ENCODE measurements around the gene PPP1CC.
"Not testable (repeated sequence)": the region's sequence is repeated elsewhere in the genome, so short reads cannot be mapped to it uniquely, and the experiment has no call there.

Gene PPP1CC

DNA sequence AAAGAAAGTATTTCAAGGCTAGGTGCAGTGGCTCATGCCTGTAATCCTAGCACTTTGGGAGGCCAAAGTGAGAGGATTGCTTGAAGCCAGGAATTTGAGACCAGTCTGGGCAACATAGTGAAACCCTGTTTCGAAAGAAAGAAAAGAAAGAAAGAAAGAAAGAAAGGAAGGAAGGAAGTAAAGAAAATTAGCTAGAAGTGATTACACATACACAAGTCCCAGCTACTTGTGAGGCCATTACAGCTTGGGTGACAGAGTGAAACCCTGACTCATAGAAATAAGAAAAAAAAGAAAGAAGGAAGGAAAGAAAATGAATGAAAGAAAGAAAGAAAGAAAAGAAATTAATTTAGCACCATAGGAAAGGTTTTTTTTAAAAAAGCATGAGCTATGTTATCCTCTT is 33.3 kb upstream of the PPP1CC start:
- Histone ChIP-seq H3K27ac (ENCODE audit: insufficient read depth, low read length, poor library complexity, severe bottlenecking) (no peak overlapping the region), H3K4me3 (ENCODE audit: insufficient read depth, low read depth, low read length, poor library complexity, severe bottlenecking) (no peak overlapping the region), H3K4me1 (ENCODE audit: control insufficient read depth, insufficient read depth, low read length, poor library complexity, severe bottlenecking) (peaks cover 25% of the 10 kb centered on the region), H3K36me3 (ENCODE audit: control insufficient read depth, insufficient read depth, low read length) (no peaks in the 10 kb centered on the region), H3K27me3 (replicated peaks; ENCODE audit: control insufficient read depth, insufficient read depth, low read length, poor library complexity, severe bottlenecking) (no peaks in the 10 kb centered on the region), H3K9me3 (ENCODE audit: control insufficient read depth, low read length) (no peaks in the 10 kb centered on the region)
- no peak for DNase-seq

DNA sequence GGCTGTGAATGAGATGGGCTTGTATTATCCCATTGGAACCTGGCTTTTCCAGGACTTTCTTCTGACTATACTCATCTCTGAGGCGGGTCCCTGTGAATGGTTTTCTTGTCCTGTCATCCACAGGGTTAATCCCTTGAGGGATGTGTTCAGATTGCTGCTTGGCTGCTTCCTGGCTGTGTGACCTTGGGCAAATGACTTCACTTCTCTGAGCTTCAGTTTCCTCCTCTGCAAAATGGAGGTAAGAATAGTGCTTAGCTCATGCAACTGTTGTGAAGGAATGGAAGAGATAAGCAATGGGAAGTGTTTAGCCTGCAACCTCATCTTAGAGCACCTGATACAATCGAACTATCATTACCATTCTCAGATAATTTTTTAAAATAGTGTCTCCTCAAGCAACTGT is 32.1 kb upstream of the PPP1CC start:
- Histone ChIP-seq H3K4me3 (ENCODE audit: insufficient read depth, low read depth, low read length, poor library complexity, severe bottlenecking) (no peak overlapping the region), H3K36me3 (ENCODE audit: control insufficient read depth, insufficient read depth, low read length) (no peaks in the 10 kb centered on the region), H3K4me1 (ENCODE audit: control insufficient read depth, insufficient read depth, low read length, poor library complexity, severe bottlenecking) (peaks cover 20% of the 10 kb centered on the region), H3K9me3 (ENCODE audit: control insufficient read depth, low read length) (no peaks in the 10 kb centered on the region), H3K27ac (ENCODE audit: insufficient read depth, low read length, poor library complexity, severe bottlenecking) (no peak overlapping the region), H3K27me3 (replicated peaks; ENCODE audit: control insufficient read depth, insufficient read depth, low read length, poor library complexity, severe bottlenecking) (no peaks in the 10 kb centered on the region)
- no peak for DNase-seq

DNA sequence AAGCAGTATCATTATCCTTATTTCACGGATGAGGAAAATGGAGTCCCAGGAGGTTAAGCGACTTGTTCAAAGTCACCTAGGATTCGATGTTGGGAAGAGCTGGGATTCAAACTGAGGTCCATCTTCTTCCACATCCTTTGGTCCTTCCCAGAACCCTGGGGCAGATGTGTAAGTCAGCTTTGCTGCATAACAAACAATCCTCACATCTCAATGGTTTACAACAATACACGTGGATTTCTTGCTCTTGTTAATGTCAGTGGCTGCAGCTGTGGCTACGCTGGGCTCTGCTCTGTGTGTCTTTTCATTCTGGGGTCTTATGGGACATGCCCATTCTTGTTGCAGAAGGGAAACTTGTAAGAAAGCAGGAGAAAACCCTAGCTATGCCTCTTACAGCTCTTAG is 26.3 kb upstream of the PPP1CC start:
- Histone ChIP-seq H3K4me3 (ENCODE audit: insufficient read depth, low read depth, low read length, poor library complexity, severe bottlenecking) (no peak overlapping the region), H3K9me3 (ENCODE audit: control insufficient read depth, low read length) (no peaks in the 10 kb centered on the region), H3K27me3 (replicated peaks; ENCODE audit: control insufficient read depth, insufficient read depth, low read length, poor library complexity, severe bottlenecking) (no peaks in the 10 kb centered on the region), H3K4me1 (ENCODE audit: control insufficient read depth, insufficient read depth, low read length, poor library complexity, severe bottlenecking) (peaks cover 6% of the 10 kb centered on the region), H3K36me3 (ENCODE audit: control insufficient read depth, insufficient read depth, low read length) (no peaks in the 10 kb centered on the region), H3K27ac (ENCODE audit: insufficient read depth, low read length, poor library complexity, severe bottlenecking) (no peak overlapping the region)
- no peak for DNase-seq

DNA sequence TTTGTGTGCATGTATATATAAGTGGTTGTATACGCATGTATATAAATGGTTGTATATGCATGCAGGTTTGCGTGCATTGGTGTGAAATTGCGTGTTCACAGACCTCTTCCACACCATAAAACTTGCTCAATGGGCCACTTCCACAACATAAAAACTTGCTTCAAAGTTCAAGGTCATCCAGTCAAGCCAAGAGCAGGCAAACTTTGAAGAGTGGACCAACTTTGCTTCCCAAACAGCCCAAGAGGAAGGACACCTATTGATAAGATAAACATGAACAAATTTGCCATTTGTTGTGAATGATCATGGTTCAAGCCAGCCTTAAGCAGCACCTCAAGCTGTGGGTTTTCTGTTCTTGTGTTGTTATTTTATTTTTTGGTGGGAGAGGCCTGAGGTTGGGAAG is 25.2 kb upstream of the PPP1CC start:
- Histone ChIP-seq H3K4me3 (ENCODE audit: insufficient read depth, low read depth, low read length, poor library complexity, severe bottlenecking) (no peak overlapping the region), H3K9me3 (ENCODE audit: control insufficient read depth, low read length) (no peaks in the 10 kb centered on the region), H3K27ac (ENCODE audit: insufficient read depth, low read length, poor library complexity, severe bottlenecking) (no peak overlapping the region), H3K36me3 (ENCODE audit: control insufficient read depth, insufficient read depth, low read length) (no peaks in the 10 kb centered on the region), H3K27me3 (replicated peaks; ENCODE audit: control insufficient read depth, insufficient read depth, low read length, poor library complexity, severe bottlenecking) (no peaks in the 10 kb centered on the region), H3K4me1 (ENCODE audit: control insufficient read depth, insufficient read depth, low read length, poor library complexity, severe bottlenecking) (peaks cover 4% of the 10 kb centered on the region)
- DNase-seq: no peak

DNA sequence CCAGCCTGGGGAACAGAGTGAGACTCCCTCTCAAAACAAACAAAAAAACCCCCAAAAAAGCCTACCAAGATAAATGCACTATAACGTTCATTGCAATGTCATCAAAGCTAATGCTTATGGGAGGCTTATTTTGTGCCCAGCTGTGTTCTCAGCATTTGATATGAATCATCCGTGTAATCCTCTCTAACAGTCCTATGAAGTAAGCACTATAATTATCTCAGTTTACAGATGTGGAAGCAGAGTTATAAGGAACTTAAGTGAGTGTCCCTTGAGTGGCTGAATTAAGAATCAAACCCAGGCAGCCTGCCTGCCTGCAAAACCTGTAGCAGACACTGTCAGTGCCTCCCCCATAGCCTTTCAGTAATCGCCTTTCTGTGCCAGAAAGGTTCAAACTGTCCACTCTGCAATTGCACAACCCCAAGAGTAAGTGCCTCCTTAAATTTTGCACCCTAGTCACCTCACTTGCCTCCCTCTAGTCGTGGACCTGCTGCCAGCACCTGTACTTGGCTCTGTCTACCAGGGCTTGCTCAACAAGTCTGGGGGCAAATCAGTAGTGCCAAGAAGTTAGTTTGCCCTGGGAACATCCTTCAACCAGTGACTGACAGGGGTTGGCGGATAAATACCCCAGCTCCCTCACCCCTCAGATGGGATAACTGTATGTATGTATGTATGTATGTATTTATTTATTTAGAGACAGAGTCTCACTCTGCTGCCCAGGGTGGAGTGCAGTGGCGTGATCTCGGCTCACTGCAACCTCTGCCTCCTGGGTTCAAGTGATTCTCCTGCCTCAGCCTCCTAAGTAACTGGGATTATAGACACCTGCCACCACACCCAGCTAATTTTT is 23.8 kb upstream of the PPP1CC start:
- Histone ChIP-seq H3K4me1 (ENCODE audit: control insufficient read depth, insufficient read depth, low read length, poor library complexity, severe bottlenecking) (no peaks in the 10 kb centered on the region), H3K4me3 (ENCODE audit: insufficient read depth, low read depth, low read length, poor library complexity, severe bottlenecking) (no peak overlapping the region), H3K9me3 (ENCODE audit: control insufficient read depth, low read length) (no peaks in the 10 kb centered on the region), H3K36me3 (ENCODE audit: control insufficient read depth, insufficient read depth, low read length) (no peaks in the 10 kb centered on the region), H3K27me3 (replicated peaks; ENCODE audit: control insufficient read depth, insufficient read depth, low read length, poor library complexity, severe bottlenecking) (no peaks in the 10 kb centered on the region), H3K27ac (ENCODE audit: insufficient read depth, low read length, poor library complexity, severe bottlenecking) (no peak overlapping the region)
- no peak for DNase-seq

DNA sequence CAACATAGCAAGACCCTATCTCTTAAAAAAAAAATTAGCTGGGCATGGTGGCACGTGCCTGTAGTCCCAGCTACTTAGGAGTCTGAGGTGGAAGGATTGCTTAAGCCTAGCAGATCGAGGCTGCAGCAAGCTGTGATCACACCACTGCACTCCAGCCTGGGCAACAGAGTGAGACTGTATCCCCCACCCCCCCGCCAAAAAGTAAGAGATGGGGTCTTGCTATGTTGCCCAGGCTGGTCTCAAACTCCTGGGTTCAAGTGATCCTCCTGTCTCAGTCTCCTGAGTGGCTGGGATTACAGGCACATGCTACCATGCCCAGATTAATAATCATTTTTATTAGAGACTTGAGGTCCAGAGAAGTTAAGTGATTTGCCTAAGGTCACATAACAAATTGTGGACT is 22.9 kb upstream of the PPP1CC start:
- DNase-seq: not testable (repeated sequence)

DNA sequence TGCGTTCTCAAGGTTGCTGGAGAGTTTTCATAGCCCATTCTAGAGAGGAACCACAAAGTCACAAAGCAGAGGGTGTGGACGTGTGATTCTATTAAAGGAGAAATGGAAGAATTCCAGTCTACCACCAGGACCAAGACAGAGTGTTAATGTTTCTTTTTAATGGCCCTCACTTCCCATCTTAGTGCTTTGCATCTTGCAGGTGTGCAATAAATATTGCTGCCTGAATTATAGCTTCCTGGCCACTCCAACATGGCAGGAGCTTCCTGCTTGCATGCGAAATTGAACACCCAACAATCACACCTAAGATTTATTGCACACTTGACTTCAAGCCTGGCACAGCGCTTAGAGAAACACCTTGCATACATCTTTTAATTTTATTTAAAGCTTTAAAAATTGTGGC is 22.4 kb upstream of the PPP1CC start:
- Histone ChIP-seq H3K9me3 (ENCODE audit: control insufficient read depth, low read length) (no peaks in the 10 kb centered on the region), H3K27ac (ENCODE audit: insufficient read depth, low read length, poor library complexity, severe bottlenecking) (no peak overlapping the region), H3K4me3 (ENCODE audit: insufficient read depth, low read depth, low read length, poor library complexity, severe bottlenecking) (no peak overlapping the region), H3K36me3 (ENCODE audit: control insufficient read depth, insufficient read depth, low read length) (no peaks in the 10 kb centered on the region), H3K27me3 (replicated peaks; ENCODE audit: control insufficient read depth, insufficient read depth, low read length, poor library complexity, severe bottlenecking) (no peaks in the 10 kb centered on the region), H3K4me1 (ENCODE audit: control insufficient read depth, insufficient read depth, low read length, poor library complexity, severe bottlenecking) (no peaks in the 10 kb centered on the region)
- no peak for DNase-seq

More for the DNA sequence above, 22.9 kb upstream of the PPP1CC start:
- not testable (repeated sequence) for H3K27ac ChIP-seq (ENCODE audit: insufficient read depth, low read length, poor library complexity, severe bottlenecking); H3K36me3 ChIP-seq (ENCODE audit: control insufficient read depth, insufficient read depth, low read length); H3K4me3 ChIP-seq (ENCODE audit: insufficient read depth, low read depth, low read length, poor library complexity, severe bottlenecking); H3K9me3 ChIP-seq (ENCODE audit: control insufficient read depth, low read length); H3K27me3 ChIP-seq (replicated peaks; ENCODE audit: control insufficient read depth, insufficient read depth, low read length, poor library complexity, severe bottlenecking); H3K4me1 ChIP-seq (ENCODE audit: control insufficient read depth, insufficient read depth, low read length, poor library complexity, severe bottlenecking)

DNA sequence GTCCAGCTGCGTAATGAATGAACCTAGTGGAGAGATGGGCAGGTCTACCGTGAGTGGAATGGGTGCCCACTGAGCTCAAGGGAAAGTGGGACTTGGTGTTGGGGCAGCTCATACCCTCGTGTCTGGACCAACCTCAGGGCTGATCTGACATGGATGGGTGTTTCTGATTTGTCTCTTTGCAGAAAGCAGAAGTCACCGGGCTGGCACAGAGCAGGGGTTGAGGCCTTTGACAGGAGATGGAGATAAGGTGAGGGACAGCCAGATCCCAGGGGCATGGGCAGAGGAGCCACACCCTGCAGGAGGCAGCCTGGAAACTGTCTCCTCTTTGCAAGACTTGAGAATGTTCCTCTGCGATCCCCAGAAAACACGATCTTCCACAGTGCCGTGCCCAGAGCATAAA is 20.9 kb upstream of the PPP1CC start:
- Histone ChIP-seq H3K4me1 (ENCODE audit: control insufficient read depth, insufficient read depth, low read length, poor library complexity, severe bottlenecking) (no peaks in the 10 kb centered on the region), H3K36me3 (ENCODE audit: control insufficient read depth, insufficient read depth, low read length) (no peaks in the 10 kb centered on the region), H3K27me3 (replicated peaks; ENCODE audit: control insufficient read depth, insufficient read depth, low read length, poor library complexity, severe bottlenecking) (no peaks in the 10 kb centered on the region), H3K27ac (ENCODE audit: insufficient read depth, low read length, poor library complexity, severe bottlenecking) (no peak overlapping the region), H3K4me3 (ENCODE audit: insufficient read depth, low read depth, low read length, poor library complexity, severe bottlenecking) (no peak overlapping the region), H3K9me3 (ENCODE audit: control insufficient read depth, low read length) (no peaks in the 10 kb centered on the region)
- DNase-seq: no peak

DNA sequence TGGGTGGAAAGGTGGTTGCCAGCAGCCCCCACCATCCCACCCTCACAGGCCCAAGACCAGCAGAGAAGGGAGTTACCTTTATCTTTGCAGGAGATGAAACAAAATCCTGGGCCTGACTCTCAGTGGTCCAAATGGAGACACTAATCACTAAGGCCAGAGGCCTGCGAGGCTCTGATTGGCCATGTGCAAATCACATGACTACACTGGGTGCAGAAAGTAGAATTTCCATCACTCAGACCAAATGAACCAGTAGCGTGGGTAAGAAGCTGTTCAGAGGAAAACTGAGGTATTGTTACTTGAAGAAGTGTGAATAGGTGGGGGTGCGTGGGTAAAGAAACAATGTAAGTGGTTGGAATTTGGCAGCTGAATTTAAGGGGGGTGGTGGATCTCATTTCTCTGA is 20.2 kb upstream of the PPP1CC start:
- H3K27ac ChIP-seq (ENCODE audit: insufficient read depth, low read length, poor library complexity, severe bottlenecking): no peak overlapping the region
- H3K4me3 ChIP-seq (ENCODE audit: insufficient read depth, low read depth, low read length, poor library complexity, severe bottlenecking): no peak overlapping the region
- no peaks in the 10 kb centered on the region for H3K36me3 ChIP-seq (ENCODE audit: control insufficient read depth, insufficient read depth, low read length)
- H3K9me3 ChIP-seq (ENCODE audit: control insufficient read depth, low read length): no peaks in the 10 kb centered on the region
- no peak for DNase-seq
- H3K4me1 ChIP-seq (ENCODE audit: control insufficient read depth, insufficient read depth, low read length, poor library complexity, severe bottlenecking): no peaks in the 10 kb centered on the region
- H3K27me3 ChIP-seq (replicated peaks; ENCODE audit: control insufficient read depth, insufficient read depth, low read length, poor library complexity, severe bottlenecking): no peaks in the 10 kb centered on the region

DNA sequence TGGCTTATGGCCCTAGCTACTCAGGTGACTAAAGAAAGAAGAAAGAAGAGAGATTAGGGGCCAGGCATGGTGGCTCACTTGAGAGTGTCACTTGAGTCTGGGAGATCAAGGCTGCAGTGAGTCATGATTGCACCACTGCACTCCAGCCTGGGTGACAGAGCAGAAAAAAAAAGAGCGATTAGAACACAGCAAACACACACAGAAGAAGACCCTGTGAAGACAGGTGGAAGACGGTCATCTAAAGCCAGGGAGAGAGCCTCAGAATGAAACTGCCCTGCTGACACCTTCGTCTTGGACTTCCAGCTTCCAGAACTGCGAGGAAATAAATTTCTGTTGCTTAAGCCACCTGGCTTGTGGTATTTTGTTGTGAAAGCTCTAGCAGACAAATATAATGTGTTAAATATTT is 17.5 kb upstream of the PPP1CC start:
- Histone ChIP-seq H3K4me3 (ENCODE audit: insufficient read depth, low read depth, low read length, poor library complexity, severe bottlenecking) (no peak overlapping the region), H3K4me1 (ENCODE audit: control insufficient read depth, insufficient read depth, low read length, poor library complexity, severe bottlenecking) (no peaks in the 10 kb centered on the region), H3K27me3 (replicated peaks; ENCODE audit: control insufficient read depth, insufficient read depth, low read length, poor library complexity, severe bottlenecking) (no peaks in the 10 kb centered on the region), H3K27ac (ENCODE audit: insufficient read depth, low read length, poor library complexity, severe bottlenecking) (no peak overlapping the region), H3K36me3 (ENCODE audit: control insufficient read depth, insufficient read depth, low read length) (no peaks in the 10 kb centered on the region), H3K9me3 (ENCODE audit: control insufficient read depth, low read length) (no peaks in the 10 kb centered on the region)
- no peak for DNase-seq

Data from effector memory CD4-positive, alpha-beta T cell (primary cell).